ENCODE measurements around the gene UQCRHL. TPM values are rescaled to one million over a fixed set of nuclear protein-coding genes. Genes with fewer than 3 reads are reported as not detected.

Gene UQCRHL
- total and polyA plus RNA-seq, 10 of the 15 experiments (the other 5 are each of a cell fraction or from before 2014, with no cell fraction given), result 1.4 to 17.3 (median 5.7) TPM

- TF ChIP-seq WRNIP1 (IDR thresholded peaks at IDR 0.05; ENCODE audit: borderline replicate concordance, low read depth, low read length) (no peak), TCF7 (IDR thresholded peaks at IDR 0.05; ENCODE audit: borderline replicate concordance) (no peak), CHD2 (IDR thresholded peaks at IDR 0.05; ENCODE audit: borderline replicate concordance, low read depth, low read length) (no peak), ZNF207 (IDR thresholded peaks at IDR 0.05; ENCODE audit: borderline replicate concordance) (no peak), SKIL (IDR thresholded peaks at IDR 0.05; ENCODE audit: low read depth, poor library complexity, severe bottlenecking) (no peak), PKNOX1 (IDR thresholded peaks at IDR 0.05) (peak; percentile 94), TBL1XR1 (IDR thresholded peaks at IDR 0.05; ENCODE audit: low read depth, low read length) (no peak), NRF1 (conservative IDR thresholded peaks at IDR 0.05; ENCODE audit: low read depth, low read length) (no peak), TCF12 (IDR thresholded peaks at IDR 0.05; ENCODE audit: low read depth, low read length) (peak; percentile 97), SREBF2 (IDR thresholded peaks at IDR 0.05; ENCODE audit: low read length) (no peak), ASH2L (IDR thresholded peaks at IDR 0.05; ENCODE audit: borderline replicate concordance, low read depth) (no peak), SP1 (IDR thresholded peaks at IDR 0.05; ENCODE audit: low read depth, low read length) (no peak), ESRRA (IDR thresholded peaks at IDR 0.05; ENCODE audit: low read length) (no peak), EGR1 (IDR thresholded peaks at IDR 0.05; ENCODE audit: borderline replicate concordance in 1 of 2, low read depth in 2 of 2, low read length in 2 of 2) (peak in 1 of 2 experiments; percentile 68; a peak in 2 of 3 replicates), TARDBP (IDR thresholded peaks at IDR 0.05; ENCODE audit: borderline replicate concordance) (no peak), SUPT20H (IDR thresholded peaks at IDR 0.05; ENCODE audit: borderline replicate concordance, control insufficient read depth, low read depth, low read length) (no peak), CUX1 (IDR thresholded peaks at IDR 0.05; ENCODE audit: insufficient replicate concordance, low read depth, low read length) (no peak), ELK1 (IDR thresholded peaks at IDR 0.05; ENCODE audit: low read depth, low read length) (no peak), ZNF217 (IDR thresholded peaks at IDR 0.05) (no peak), MEF2B (IDR thresholded peaks at IDR 0.05; ENCODE audit: partially characterized antibody, poor library complexity, severe bottlenecking) (no peak), ZBED1 (IDR thresholded peaks at IDR 0.05; ENCODE audit: borderline replicate concordance) (no peak), POU2F2 (IDR thresholded peaks at IDR 0.05; ENCODE audit: borderline replicate concordance, low read depth, low read length) (no peak)
Observed at GRCh38 chr1:15788624-15789301, 18.7 kb downstream of the UQCRHL start (continued).
